Neural cell (in vitro differentiated cells): ENCODE data around the gene OTX2. TPM values are rescaled to one million over a fixed set of nuclear protein-coding genes. Genes with fewer than 3 reads are reported as not detected.

ENCODE experiments used
- H2AFZ ChIP-seq: fragments of 200-600, 300-800 bp; sonication (generic), shearing (Covaris generic); 2 replicates; pipeline ENCODE4 v1.6.0; 2014; ENCODE audit warnings: low read depth, mild to moderate bottlenecking, antibody characterized with exemption, low read length, moderate library complexity
- H3F3A ChIP-seq: fragments of 200-600 bp; shearing (Covaris generic); 2 replicates; pipeline ENCODE4 v1.6.1; 2016; ENCODE audit warnings: mild to moderate bottlenecking, moderate library complexity, mixed read lengths, antibody characterized with exemption, low read length; ENCODE audit not compliant: insufficient read depth, poor library complexity, severe bottlenecking
- H3K27ac ChIP-seq: fragments of 200-600, 300-800 bp; sonication (generic), shearing (Covaris generic); 2 replicates; pipeline ENCODE4 v1.5.1; 2014; ENCODE audit warnings: mild to moderate bottlenecking, low read length, moderate library complexity
- H3K27me3 ChIP-seq: fragments of 300-800, 200-600 bp; sonication (generic), shearing (Covaris generic); 2 replicates; pipeline ENCODE4 v1.6.0; 2014; ENCODE audit warnings: mild to moderate bottlenecking, low read depth, low read length, moderate library complexity; ENCODE audit not compliant: insufficient read depth
- H3K36me3 ChIP-seq: fragments of 300-800, 200-600 bp; sonication (generic), shearing (Covaris generic); 2 replicates; pipeline ENCODE4 v1.5.1; 2014; ENCODE audit warnings: mild to moderate bottlenecking, antibody characterized with exemption, low read length, moderate library complexity; ENCODE audit not compliant: insufficient read depth
- H3K4me2 ChIP-seq: fragments of 300-800, 200-600 bp; sonication (generic), shearing (Covaris generic); 2 replicates; pipeline ENCODE4 v1.6.0; 2014; ENCODE audit warnings: mild to moderate bottlenecking, low read length
- H3K4me3 ChIP-seq: fragments of 300-800, 200-600 bp; sonication (generic), shearing (Covaris generic); 2 replicates; pipeline ENCODE4 v1.5.1; 2014; ENCODE audit warnings: mild to moderate bottlenecking, low read length, moderate library complexity
- H3K79me2 ChIP-seq: fragments of 200-600 bp; shearing (Covaris generic); replicated peaks from 2 replicates; pipeline ENCODE4 v1.6.0; 2014; ENCODE audit warnings: mild to moderate bottlenecking, low read length, moderate library complexity; ENCODE audit not compliant: insufficient read depth
- H3K9ac ChIP-seq: fragments of 300-800, 200-600 bp; sonication (generic), shearing (Covaris generic); 2 replicates; pipeline ENCODE4 v1.6.1; 2016; ENCODE audit warnings: mild to moderate bottlenecking, low read length, mixed read lengths
- H3K9me2 ChIP-seq: fragments of 200-600 bp; shearing (Covaris generic); 2 replicates; pipeline ENCODE4 v1.6.1; 2016; ENCODE audit warnings: mild to moderate bottlenecking, low read length, mixed read lengths; ENCODE audit not compliant: insufficient read depth
- H3K9me3 ChIP-seq: fragments of 200-600, 300-800 bp; sonication (generic), shearing (Covaris generic); 2 replicates; pipeline ENCODE4 v1.6.1; 2016; ENCODE audit warnings: mild to moderate bottlenecking, mixed run types, low read length, moderate library complexity, mixed read lengths
- H4K20me1 ChIP-seq: fragments of 200-600 bp; shearing (Covaris generic); 2 replicates; pipeline ENCODE4 v1.6.1; 2016; ENCODE audit warnings: mild to moderate bottlenecking, mixed run types; ENCODE audit not compliant: insufficient read depth
- CTCF ChIP-seq: fragments of 450-650 bp; IDR thresholded peaks from 2 replicates; pipeline ENCODE4 v1.5.1; 2014; ENCODE audit warnings: antibody characterized with exemption, mild to moderate bottlenecking, moderate library complexity; ENCODE audit not compliant: poor library complexity, severe bottlenecking
- EP300 ChIP-seq: fragments of 450-650 bp; conservative IDR thresholded peaks from 2 replicates; pipeline ENCODE4 v1.6.1; 2014; ENCODE audit warnings: antibody characterized with exemption, mild to moderate bottlenecking, moderate library complexity; ENCODE audit not compliant: poor library complexity, severe bottlenecking
- EZH2 ChIP-seq: fragments of 200-600, 300-800 bp; shearing (Covaris generic), sonication (generic); IDR thresholded peaks from 2 replicates; pipeline ENCODE4 v1.6.1; 2014; ENCODE audit warnings: antibody characterized with exemption, low read length, borderline replicate concordance, mild to moderate bottlenecking; ENCODE audit not compliant: insufficient read depth, poor library complexity, severe bottlenecking
- MXI1 ChIP-seq: fragments of 450-650 bp; conservative IDR thresholded peaks from 2 replicates; pipeline ENCODE4 v1.6.1; 2014; ENCODE audit warnings: antibody characterized with exemption, mild to moderate bottlenecking; ENCODE audit not compliant: poor library complexity, severe bottlenecking
- POLR2AphosphoS5 ChIP-seq: IDR thresholded peaks from 2 replicates; pipeline ENCODE4 v1.6.1; 2012
- RAD21 ChIP-seq: fragments of 450-650 bp; conservative IDR thresholded peaks from 2 replicates; pipeline ENCODE4 v1.6.1; 2014; ENCODE audit warnings: antibody characterized with exemption, mild to moderate bottlenecking, moderate library complexity
- REST ChIP-seq: IDR thresholded peaks from 2 replicates; pipeline ENCODE4 v1.6.1; 2012; ENCODE audit warnings: borderline replicate concordance
- SMC3 ChIP-seq: fragments of 450-650 bp; conservative IDR thresholded peaks from 2 replicates; pipeline ENCODE4 v1.6.1; 2014; ENCODE audit warnings: antibody characterized with exemption, mild to moderate bottlenecking, moderate library complexity; ENCODE audit not compliant: poor library complexity
- TAF1 ChIP-seq: IDR thresholded peaks from 2 replicates; pipeline ENCODE4 v1.6.1; 2012; ENCODE audit warnings: low read depth
- polyA plus RNA-seq: library from polyadenylated mRNA; depleted of rRNA; stranded (reverse); fragments of >200 nt; gene quantifications from 2 replicates; pipeline ENCODE4 v1.2.3, GENCODE V29; 2014

The OTX2 gene
- polyA plus RNA-seq, 1 donor from 2014 or later, result 2.1 TPM

GRCh38 chr14:56829151-56829550 lies 18.9 kb upstream of the OTX2 start:
- Histone ChIP-seq H3K9me2 (no peaks in the 10 kb centered on the region), H3K4me2 (no peak overlapping the region), H3K4me3 (no peak overlapping the region), H3K9ac (no peak overlapping the region), H3K79me2 (no peaks in the 10 kb centered on the region), H3K27ac (no peak overlapping the region), H3K36me3 (no peaks in the 10 kb centered on the region), H2AFZ (no peak overlapping the region), H3K9me3 (no peaks in the 10 kb centered on the region), H3F3A (no peaks in the 10 kb centered on the region), H3K27me3 (no peaks in the 10 kb centered on the region), H4K20me1 (no peaks in the 10 kb centered on the region)
- TF ChIP-seq MXI1 (no peak), TAF1 (no peak), POLR2AphosphoS5 (no peak), RAD21 (no peak), REST (no peak), EP300 (no peak), EZH2 (no peak), CTCF (no peak), SMC3 (no peak)

- no peaks in the 10 kb centered on the region for H4K20me1 ChIP-seq
- H3K36me3 ChIP-seq, result no peaks in the 10 kb centered on the region
- no peaks in the 10 kb centered on the region for H3F3A ChIP-seq
- no peak overlapping the region for H2AFZ ChIP-seq
- TF ChIP-seq EZH2 (no peak), TAF1 (no peak), EP300 (no peak), MXI1 (no peak), POLR2AphosphoS5 (no peak), CTCF (no peak), REST (no peak), RAD21 (no peak), SMC3 (no peak)
- no peak overlapping the region for H3K27ac ChIP-seq
- no peaks in the 10 kb centered on the region for H3K79me2 ChIP-seq
- H3K9me2 ChIP-seq, result no peaks in the 10 kb centered on the region
- no peaks in the 10 kb centered on the region for H3K27me3 ChIP-seq
- H3K4me2 ChIP-seq, result no peak overlapping the region
- H3K9me3 ChIP-seq, result no peaks in the 10 kb centered on the region
- H3K4me3 ChIP-seq, result no peak overlapping the region
- no peak overlapping the region for H3K9ac ChIP-seq
These were observed 15.9 kb upstream of the OTX2 start for GRCh38 chr14:56826214-56826613.
